Endothelial cell (in vitro differentiated cells): ENCODE measurements around the gene HSD17B3. TPM values are rescaled to one million over a fixed set of nuclear protein-coding genes. Genes with fewer than 3 reads are reported as not detected.

ENCODE experiments used
- DNase-seq: peaks from one replicate; pipeline ENCODE4 v3.0.0; 2021; ENCODE audit warnings: low spot score
- H3K27ac Mint-ChIP-seq: one replicate; pipeline ENCODE4 v1.8.0; 2021; ENCODE audit warnings: mixed read lengths, inconsistent platforms; ENCODE audit not compliant: unreplicated experiment
- H3K27me3 Mint-ChIP-seq: one replicate; pipeline ENCODE4 v1.8.0; 2021; ENCODE audit warnings: mild to moderate bottlenecking, moderate library complexity, mixed read lengths, inconsistent platforms; ENCODE audit not compliant: unreplicated experiment
- H3K36me3 Mint-ChIP-seq: one replicate; pipeline ENCODE4 v1.8.0; 2021; ENCODE audit warnings: mild to moderate bottlenecking, low read depth, mixed read lengths, inconsistent platforms; ENCODE audit not compliant: unreplicated experiment
- H3K4me1 Mint-ChIP-seq: one replicate; pipeline ENCODE4 v1.8.0; 2021; ENCODE audit warnings: mild to moderate bottlenecking, mixed read lengths, inconsistent platforms; ENCODE audit not compliant: unreplicated experiment
- H3K4me3 Mint-ChIP-seq: one replicate; pipeline ENCODE4 v1.8.0; 2021; ENCODE audit warnings: mild to moderate bottlenecking, mixed read lengths, inconsistent platforms; ENCODE audit not compliant: unreplicated experiment
- H3K9me3 Mint-ChIP-seq: one replicate; pipeline ENCODE4 v1.8.0; 2021; ENCODE audit warnings: mixed read lengths, inconsistent platforms; ENCODE audit not compliant: unreplicated experiment
- total RNA-seq: library from RNA; stranded (reverse); fragmentation: NEBNext Ultra II Directional; extraction: Animal tissue kit (Norgen Biotek cat#: 25700); gene quantifications from one replicate; pipeline ENCODE4 v1.2.1, GENCODE V29; 2021; ENCODE audit not compliant: unreplicated experiment
- TF ChIP-seq, protein P1 (sequence below): fragments of 200-600 bp; sonication (generic); IDR thresholded peaks from one replicate; pipeline ENCODE4 v1.5.0; 2021; ENCODE audit warnings: antibody characterized with exemption; ENCODE audit not compliant: unreplicated experiment

HSD17B3 gene
- total RNA-seq, 1 donor from 2014 or later, result not detected

DNA sequence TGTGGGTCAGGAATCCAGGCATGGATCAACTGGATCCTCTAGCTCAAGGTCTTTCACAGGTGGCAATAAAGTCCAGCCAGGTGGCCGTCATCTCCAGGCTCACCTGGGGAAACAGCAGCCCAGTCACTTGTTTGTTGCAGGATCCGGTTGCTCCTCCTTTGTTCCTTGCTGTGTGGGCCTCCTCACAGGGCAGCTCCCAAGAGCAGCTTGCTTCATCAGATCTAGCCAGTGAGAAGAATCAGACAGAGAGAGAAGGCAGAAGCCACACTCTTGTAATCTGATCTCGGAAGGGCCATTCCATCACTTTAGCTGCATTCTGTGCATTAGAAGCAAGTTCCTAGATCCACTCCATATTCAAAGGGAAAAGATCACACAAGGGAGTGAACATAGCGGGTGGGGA lies 3.2 kb upstream of the HSD17B3 start:
- no peaks in the 10 kb centered on the region for H3K9me3 Mint-ChIP-seq
- DNase-seq, result no peak
- H3K36me3 Mint-ChIP-seq, result no peaks in the 10 kb centered on the region
- no peak overlapping the region for H3K27ac Mint-ChIP-seq
- H3K4me3 Mint-ChIP-seq, result no peak overlapping the region
- TF ChIP-seq, protein P1, sequence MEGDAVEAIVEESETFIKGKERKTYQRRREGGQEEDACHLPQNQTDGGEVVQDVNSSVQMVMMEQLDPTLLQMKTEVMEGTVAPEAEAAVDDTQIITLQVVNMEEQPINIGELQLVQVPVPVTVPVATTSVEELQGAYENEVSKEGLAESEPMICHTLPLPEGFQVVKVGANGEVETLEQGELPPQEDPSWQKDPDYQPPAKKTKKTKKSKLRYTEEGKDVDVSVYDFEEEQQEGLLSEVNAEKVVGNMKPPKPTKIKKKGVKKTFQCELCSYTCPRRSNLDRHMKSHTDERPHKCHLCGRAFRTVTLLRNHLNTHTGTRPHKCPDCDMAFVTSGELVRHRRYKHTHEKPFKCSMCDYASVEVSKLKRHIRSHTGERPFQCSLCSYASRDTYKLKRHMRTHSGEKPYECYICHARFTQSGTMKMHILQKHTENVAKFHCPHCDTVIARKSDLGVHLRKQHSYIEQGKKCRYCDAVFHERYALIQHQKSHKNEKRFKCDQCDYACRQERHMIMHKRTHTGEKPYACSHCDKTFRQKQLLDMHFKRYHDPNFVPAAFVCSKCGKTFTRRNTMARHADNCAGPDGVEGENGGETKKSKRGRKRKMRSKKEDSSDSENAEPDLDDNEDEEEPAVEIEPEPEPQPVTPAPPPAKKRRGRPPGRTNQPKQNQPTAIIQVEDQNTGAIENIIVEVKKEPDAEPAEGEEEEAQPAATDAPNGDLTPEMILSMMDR, result no peak
- H3K27me3 Mint-ChIP-seq, result no peaks in the 10 kb centered on the region
- H3K4me1 Mint-ChIP-seq, result no peaks in the 10 kb centered on the region

DNA sequence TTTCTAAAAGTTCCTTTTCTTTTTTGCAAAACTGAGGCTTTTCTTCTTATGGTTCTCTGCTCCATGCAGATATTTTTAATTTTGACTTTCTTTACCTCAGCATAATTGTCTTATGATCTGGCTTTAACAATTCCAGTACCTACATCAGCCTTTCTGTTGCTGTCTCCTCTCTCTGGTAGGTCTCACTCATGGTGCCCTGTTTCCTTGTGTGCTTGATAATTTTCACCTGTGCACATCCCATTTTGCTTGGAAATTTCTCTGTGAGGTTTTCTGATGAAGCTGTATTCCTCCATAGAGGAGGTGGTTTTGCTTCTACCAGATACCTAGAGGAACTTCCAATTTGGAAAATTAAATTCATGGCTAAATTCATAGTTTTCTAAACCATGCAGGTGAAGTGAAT lies 2.3 kb upstream of the HSD17B3 start:
- H3K4me1 Mint-ChIP-seq, result no peaks in the 10 kb centered on the region
- H3K4me3 Mint-ChIP-seq, result no peak overlapping the region
- H3K36me3 Mint-ChIP-seq, result no peaks in the 10 kb centered on the region
- no peak overlapping the region for H3K27ac Mint-ChIP-seq
- TF ChIP-seq, protein P1, result no peak
- H3K27me3 Mint-ChIP-seq, result no peaks in the 10 kb centered on the region
- H3K9me3 Mint-ChIP-seq, result no peaks in the 10 kb centered on the region
- DNase-seq, result no peak

DNA sequence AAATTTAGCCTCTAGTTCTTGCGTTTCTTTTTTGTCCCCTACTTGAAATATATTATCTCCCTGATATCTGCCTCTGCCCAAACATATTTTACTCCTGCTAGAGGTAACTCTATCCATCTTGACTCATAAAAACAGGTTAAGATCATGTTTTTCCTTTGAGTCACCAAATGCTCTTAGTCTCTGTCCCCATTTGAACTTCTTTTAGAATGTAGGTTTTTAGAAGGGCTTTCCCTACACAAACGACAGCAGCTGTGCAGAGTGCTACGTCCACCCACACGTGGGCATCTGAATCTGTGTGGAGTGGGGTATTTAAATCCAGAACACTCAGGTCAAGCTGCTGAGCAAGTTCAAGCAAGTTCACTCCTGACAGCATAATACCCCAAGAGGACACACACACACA lies 2.2 kb downstream of the HSD17B3 start:
- TF ChIP-seq, protein P1, result no peak
- no peaks in the 10 kb centered on the region for H3K4me1 Mint-ChIP-seq
- no peaks in the 10 kb centered on the region for H3K36me3 Mint-ChIP-seq
- H3K9me3 Mint-ChIP-seq, result no peaks in the 10 kb centered on the region
- H3K27me3 Mint-ChIP-seq, result no peaks in the 10 kb centered on the region
- no peak overlapping the region for H3K27ac Mint-ChIP-seq
- DNase-seq, result no peak
- no peak overlapping the region for H3K4me3 Mint-ChIP-seq

DNA sequence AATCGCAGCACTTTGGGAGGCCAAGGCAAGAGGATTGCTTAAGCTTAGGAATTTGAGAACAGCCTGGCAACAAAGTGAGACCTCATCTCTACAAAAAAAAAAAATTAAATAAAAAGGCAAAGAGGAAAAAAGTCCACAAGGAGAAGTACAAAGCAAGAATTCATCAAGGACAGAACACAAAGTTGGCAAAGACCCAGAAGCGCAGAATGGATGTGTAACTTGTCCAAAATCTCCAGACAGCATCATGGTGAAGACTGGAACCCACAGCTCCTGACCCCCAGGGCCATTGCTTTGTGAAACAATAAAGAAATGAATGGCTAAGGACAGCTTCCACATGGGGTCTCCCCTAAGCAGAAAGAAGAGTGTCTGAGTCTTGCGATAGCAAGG lies 7.8 kb downstream of the HSD17B3 start:
- peaks cover 1% of the 10 kb centered on the region for H3K27me3 Mint-ChIP-seq
- no peaks in the 10 kb centered on the region for H3K9me3 Mint-ChIP-seq
- no peaks in the 10 kb centered on the region for H3K36me3 Mint-ChIP-seq
- peaks cover 6% of the 10 kb centered on the region for H3K4me1 Mint-ChIP-seq
- H3K27ac Mint-ChIP-seq, result no peak overlapping the region
- H3K4me3 Mint-ChIP-seq, result no peak overlapping the region
- DNase-seq, result no peak
- TF ChIP-seq, protein P1, result no peak

DNA sequence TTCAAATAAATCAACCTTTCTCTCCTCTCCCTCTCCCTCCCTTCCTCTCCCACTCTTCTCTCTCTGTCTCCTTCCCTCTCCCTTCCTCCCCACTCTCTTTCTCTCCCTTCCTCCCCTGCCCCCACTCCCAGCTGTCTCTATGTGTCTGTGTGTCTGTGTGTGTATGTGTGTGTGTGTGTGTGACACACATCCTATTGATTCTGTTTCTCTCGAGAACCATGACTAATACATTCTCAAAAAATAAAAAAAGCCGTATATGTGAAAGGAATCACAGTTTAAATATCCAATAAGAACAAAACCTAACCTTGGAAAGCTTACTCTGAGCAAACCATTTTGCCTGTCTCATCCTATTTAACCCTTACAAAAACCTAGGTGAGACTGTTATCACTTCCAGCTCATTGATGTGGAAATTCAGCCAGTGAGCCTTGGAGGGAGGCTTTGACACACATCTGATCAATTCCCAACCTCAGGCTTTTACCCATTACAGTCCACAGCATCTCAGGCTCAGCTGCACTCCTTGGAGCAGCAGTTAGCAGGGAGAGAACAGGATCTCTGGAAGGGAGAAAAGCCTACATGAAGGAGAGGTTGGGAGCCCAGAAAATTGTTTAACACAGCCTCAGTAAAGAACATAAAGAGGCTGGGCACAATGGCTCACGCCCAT lies 8.3 kb downstream of the HSD17B3 start:
- Mint-ChIP-seq H3K9me3 (no peaks in the 10 kb centered on the region), H3K4me3 (no peak overlapping the region), H3K36me3 (no peaks in the 10 kb centered on the region), H3K27me3 (peaks cover 1% of the 10 kb centered on the region), H3K27ac (no peak overlapping the region), H3K4me1 (peaks cover 6% of the 10 kb centered on the region)
- TF ChIP-seq, protein P1, result no peak
- DNase-seq, result no peak
